ENCODE results near the gene STRIP1. TPM values are rescaled to one million over a fixed set of nuclear protein-coding genes. Genes with fewer than 3 reads are reported as not detected.

STRIP1 gene
- polyA plus RNA-seq, 1 of the 3 experiments (the other 2 are of a cell fraction) = 34.6 TPM

- Histone ChIP-seq H3K9me3 (no peaks in the 10 kb centered on the region), H3K27ac (ENCODE audit: low read depth in 2 of 2, low read length in 1 of 2) (no peak overlapping the region), H3K9me2 (no peaks in the 10 kb centered on the region), H3K36me3 (replicated peaks in 1 of 2; ENCODE audit: control insufficient read depth in 1 of 2, insufficient read depth in 2 of 2, low read length in 1 of 2) (peaks cover 24 to 31% of the 10 kb centered on the region in 2 experiments), H3K9ac (no peak overlapping the region), H3K79me2 (ENCODE audit: insufficient read depth) (peaks cover 98% of the 10 kb centered on the region), H3K27me3 (ENCODE audit: insufficient read depth) (no peaks in the 10 kb centered on the region), H2AFZ (ENCODE audit: low read depth) (no peak overlapping the region), H3K4me2 (no peak overlapping the region), H3K4me3 (ENCODE audit: low read depth in 2 of 2, low read length in 1 of 2) (no peak overlapping the region), H3K4me1 (ENCODE audit: control insufficient read depth in 1 of 2, insufficient read depth in 2 of 2, low read depth in 1 of 2, low read length in 1 of 2) (peaks cover 21 to 23% of the 10 kb centered on the region in 2 experiments; a peak in 3 of 4 replicates), H4K20me1 (ENCODE audit: insufficient read depth) (peaks cover 62% of the 10 kb centered on the region), H3F3A (replicated peaks; ENCODE audit: insufficient read depth) (peaks cover 6% of the 10 kb centered on the region)
- TF ChIP-seq TCF12 (IDR thresholded peaks at IDR 0.05) = no peak
- TF ChIP-seq GATA2 (CRISPR knock-in tag; IDR thresholded peaks at IDR 0.05) = no peak
- TF ChIP-seq REST (IDR thresholded peaks at IDR 0.05; ENCODE audit: low read depth, low read length) = no peak
- TF ChIP-seq POLR2AphosphoS5 (IDR thresholded peaks at IDR 0.05; ENCODE audit: low read depth, low read length) = no peak
- no peak for TF ChIP-seq USF2 (IDR thresholded peaks at IDR 0.05; ENCODE audit: borderline replicate concordance, low read depth, low read length)
- no peak for TF ChIP-seq RCOR1 (IDR thresholded peaks at IDR 0.05; ENCODE audit: low read length)
- ChIA-PET POLR2A (interaction anchor here (0.8 kb wide), 1 partner anchor 18 kb away, joined by 3 read pairs; no protein-coding TSS in a partner anchor), CTCF (interaction anchor here (1.3 to 18.3 kb wide), 2 partner anchors 208 to 213 kb away, joined by 3 to 822 read pairs; no protein-coding TSS in a partner anchor)
- no peak for DNase-seq
- WGBS (ENCODE audit: low lambda C conversion rate) = 95% methylated on average over 9 of the region's 9 CpGs
Measured at GRCh38 chr1:109989506-109990301, 44.7 kb upstream of the STRIP1 start.

GRCh38 chr1:109990302-109990653, 44.1 kb upstream of the STRIP1 start:
- Histone ChIP-seq H3K4me2 (no peak overlapping the region), H3K9me2 (no peaks in the 10 kb centered on the region)
- TF ChIP-seq CHD2 (IDR thresholded peaks at IDR 0.05; ENCODE audit: low read length, partially characterized antibody) = no peak
- no peak for TF ChIP-seq EZH2phosphoT487 (IDR thresholded peaks at IDR 0.05; ENCODE audit: borderline replicate concordance, low read depth)
- no peak for TF ChIP-seq FOSL2 (IDR thresholded peaks at IDR 0.05; ENCODE audit: borderline replicate concordance, low read depth)
- TF ChIP-seq SMC3 (IDR thresholded peaks at IDR 0.05; ENCODE audit: low read depth, low read length) = no peak
- TF ChIP-seq NRF1 (IDR thresholded peaks at IDR 0.05; ENCODE audit: low read depth, low read length) = no peak
- no peak for TF ChIP-seq TEAD4 (IDR thresholded peaks at IDR 0.05; ENCODE audit: borderline replicate concordance, insufficient read depth)
- TF ChIP-seq RXRA (IDR thresholded peaks at IDR 0.05; ENCODE audit: borderline replicate concordance, low read depth) = no peak

More at GRCh38 chr1:109990302-109990653, 44.1 kb upstream of the STRIP1 start:
- Histone ChIP-seq H3K36me3 (replicated peaks in 1 of 2; ENCODE audit: control insufficient read depth in 1 of 2, insufficient read depth in 2 of 2, low read length in 1 of 2) (peaks cover 28 to 31% of the 10 kb centered on the region in 2 experiments), H3K9ac (no peak overlapping the region), H3K4me3 (ENCODE audit: low read depth in 2 of 2, low read length in 1 of 2) (no peak overlapping the region), H3K27me3 (ENCODE audit: insufficient read depth) (no peaks in the 10 kb centered on the region), H3K79me2 (ENCODE audit: insufficient read depth) (peaks cover 100% of the 10 kb centered on the region), H2AFZ (ENCODE audit: low read depth) (no peak overlapping the region), H4K20me1 (ENCODE audit: insufficient read depth) (peaks cover 67% of the 10 kb centered on the region), H3K9me3 (no peaks in the 10 kb centered on the region), H3F3A (replicated peaks; ENCODE audit: insufficient read depth) (peaks cover 6% of the 10 kb centered on the region), H3K27ac (ENCODE audit: low read depth in 2 of 2, low read length in 1 of 2) (no peak overlapping the region), H3K4me1 (ENCODE audit: control insufficient read depth in 1 of 2, insufficient read depth in 2 of 2, low read depth in 1 of 2, low read length in 1 of 2) (peaks cover 21 to 23% of the 10 kb centered on the region in 2 experiments; a peak in 3 of 4 replicates)
- DNase-seq = no peak
- POLR2A ChIA-PET = interaction anchor here (0.8 kb wide), 1 partner anchor 17 kb away, joined by 3 read pairs; no protein-coding TSS in a partner anchor
- CTCF ChIA-PET = interaction anchor here (1.3 kb wide), 1 partner anchor 213 kb away, joined by 3 read pairs; no protein-coding TSS in a partner anchor
- WGBS (ENCODE audit: low lambda C conversion rate) = 96% methylated on average over 2 of the region's 2 CpGs
